Lower lobe of right lung (tissue), 2 donors: ENCODE data around the gene MREG. TPM values are rescaled to one million over a fixed set of nuclear protein-coding genes. Genes with fewer than 3 reads are reported as not detected.
"Not testable (repeated sequence)": the region's sequence is repeated elsewhere in the genome, so short reads cannot be mapped to it uniquely, and the experiment has no call there.

Experiments
- ATAC-seq, 2 donors: fragments of 200-7000 bp; cut with Tn5 transposase; one replicate each; pipeline ENCODE4 v1.9.1; 2020 to 2022; ENCODE audit warnings: mild to moderate bottlenecking in 2 of 2, moderate library complexity in 2 of 2
- DNase-seq: peaks from one replicate; pipeline ENCODE4 v3.0.0-alpha.2; 2020
- H3K27ac ChIP-seq: fragments of 200-600 bp; one replicate; pipeline ENCODE4 v1.8.0; 2022
- H3K27me3 ChIP-seq: fragments of 200-600 bp; one replicate; pipeline ENCODE4 v1.8.0; 2022; ENCODE audit warnings: low read depth
- H3K36me3 ChIP-seq: fragments of 200-600 bp; one replicate; pipeline ENCODE4 v1.8.0; 2022; ENCODE audit warnings: mild to moderate bottlenecking
- H3K4me1 ChIP-seq: fragments of 200-600 bp; one replicate; pipeline ENCODE4 v1.8.0; 2022
- H3K4me3 ChIP-seq: fragments of 200-600 bp; one replicate; pipeline ENCODE4 v1.8.0; 2022; ENCODE audit warnings: mild to moderate bottlenecking
- H3K9me3 ChIP-seq: fragments of 200-600 bp; one replicate; pipeline ENCODE4 v1.8.0; 2022
- intact Hi-C: fragments of 100-400 bp; cut with DNase I; formaldehyde crosslinking; loops from one replicate; pipeline ENCODE4 v1.11.0; 2022
- total RNA-seq: library from RNA; stranded (reverse); fragmentation: NEBNext Ultra II Directional; extraction: Animal tissue kit (Norgen Biotek cat#: 25700); gene quantifications from one replicate; pipeline ENCODE4 v1.2.1, GENCODE V29; 2021
- TF ChIP-seq, protein P1 (sequence below): fragments of 200-600 bp; IDR thresholded peaks from one replicate; pipeline ENCODE4 v1.8.0; 2022; ENCODE audit warnings: antibody characterized with exemption, mild to moderate bottlenecking
- donor health status: DM: no; HTN: yes; CAD: no; lungs with severe emphysema.

Gene MREG
- total RNA-seq, 1 donor from 2014 or later = 12.7 TPM

DNA sequence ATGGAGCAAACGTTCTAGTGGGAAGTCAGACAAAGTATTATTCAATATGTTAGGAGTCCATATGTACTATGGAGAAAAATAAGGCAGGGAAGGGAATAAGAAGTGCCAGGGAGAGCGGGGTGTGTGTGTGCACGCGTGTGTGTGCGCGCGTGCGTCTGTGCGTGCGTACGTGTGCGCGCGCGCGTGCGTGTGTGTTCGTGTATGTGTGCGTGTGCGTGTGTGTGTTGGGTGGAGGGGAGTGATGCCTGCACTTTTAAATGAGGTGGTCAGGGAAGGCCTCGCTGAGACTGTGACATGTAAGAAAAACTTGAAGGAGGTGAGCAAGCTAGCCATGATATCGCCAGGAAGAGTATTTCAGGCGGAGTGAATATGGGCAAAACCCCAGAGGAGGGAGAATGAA is 1.6 kb upstream of the MREG start:
- DNase-seq (no peak), ATAC-seq (no peak)
- H3K4me3 ChIP-seq = no peak overlapping the region
- no peaks in the 10 kb centered on the region for H3K27me3 ChIP-seq
- H3K4me1 ChIP-seq = peaks cover 25% of the 10 kb centered on the region
- H3K9me3 ChIP-seq = no peaks in the 10 kb centered on the region
- H3K36me3 ChIP-seq = no peaks in the 10 kb centered on the region
- TF ChIP-seq, protein P1, sequence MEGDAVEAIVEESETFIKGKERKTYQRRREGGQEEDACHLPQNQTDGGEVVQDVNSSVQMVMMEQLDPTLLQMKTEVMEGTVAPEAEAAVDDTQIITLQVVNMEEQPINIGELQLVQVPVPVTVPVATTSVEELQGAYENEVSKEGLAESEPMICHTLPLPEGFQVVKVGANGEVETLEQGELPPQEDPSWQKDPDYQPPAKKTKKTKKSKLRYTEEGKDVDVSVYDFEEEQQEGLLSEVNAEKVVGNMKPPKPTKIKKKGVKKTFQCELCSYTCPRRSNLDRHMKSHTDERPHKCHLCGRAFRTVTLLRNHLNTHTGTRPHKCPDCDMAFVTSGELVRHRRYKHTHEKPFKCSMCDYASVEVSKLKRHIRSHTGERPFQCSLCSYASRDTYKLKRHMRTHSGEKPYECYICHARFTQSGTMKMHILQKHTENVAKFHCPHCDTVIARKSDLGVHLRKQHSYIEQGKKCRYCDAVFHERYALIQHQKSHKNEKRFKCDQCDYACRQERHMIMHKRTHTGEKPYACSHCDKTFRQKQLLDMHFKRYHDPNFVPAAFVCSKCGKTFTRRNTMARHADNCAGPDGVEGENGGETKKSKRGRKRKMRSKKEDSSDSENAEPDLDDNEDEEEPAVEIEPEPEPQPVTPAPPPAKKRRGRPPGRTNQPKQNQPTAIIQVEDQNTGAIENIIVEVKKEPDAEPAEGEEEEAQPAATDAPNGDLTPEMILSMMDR = no peak
- intact Hi-C loops = no loop called here
- no peak overlapping the region for H3K27ac ChIP-seq

DNA sequence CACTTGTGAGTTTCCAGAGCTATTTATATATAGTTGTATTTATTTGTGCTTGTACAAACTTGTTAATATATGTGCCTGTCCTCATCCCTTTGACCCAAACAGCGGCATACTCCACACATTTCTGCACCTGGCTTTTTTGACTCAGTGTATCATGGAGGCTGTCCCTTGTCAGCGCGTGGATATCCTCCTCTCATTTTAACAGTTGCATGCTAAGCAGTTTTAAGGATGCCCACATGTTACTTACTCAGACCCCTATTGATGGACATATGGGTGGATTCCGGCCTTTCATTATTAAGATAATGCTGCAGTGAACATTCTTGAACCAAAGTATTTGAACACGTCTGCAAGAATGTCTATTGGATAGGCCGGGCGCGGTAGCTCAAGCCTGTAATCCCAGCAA is 655 bp upstream of the MREG start:
- no peak for ATAC-seq
- Histone ChIP-seq H3K27me3 (no peaks in the 10 kb centered on the region), H3K36me3 (no peaks in the 10 kb centered on the region), H3K27ac (no peak overlapping the region), H3K9me3 (no peaks in the 10 kb centered on the region), H3K4me1 (peaks cover 25% of the 10 kb centered on the region), H3K4me3 (peak overlapping the region; percentile 67)
- intact Hi-C loops = no loop called here
- no peak for DNase-seq
- TF ChIP-seq, protein P1 = no peak

DNA sequence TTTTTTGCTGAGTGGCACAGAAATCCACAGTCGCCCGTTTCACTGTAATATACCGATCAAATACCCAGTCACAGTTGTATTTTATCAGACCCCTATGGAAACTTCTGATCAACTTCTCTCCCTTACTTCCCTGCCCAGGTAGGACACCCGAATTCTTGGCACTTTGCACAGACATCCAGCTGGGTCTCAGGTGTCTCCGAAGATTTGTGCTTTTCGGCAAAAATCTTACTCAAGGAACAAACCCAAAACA is 596 bp downstream of the MREG start:
- TF ChIP-seq, protein P1 = no peak
- H3K4me3 ChIP-seq = peak overlapping the region; percentile 67
- intact Hi-C loops = no loop called here
- H3K9me3 ChIP-seq = no peaks in the 10 kb centered on the region
- H3K27me3 ChIP-seq = no peaks in the 10 kb centered on the region
- ATAC-seq (peak in 1 of 2 donors; percentile 2), DNase-seq (no peak)
- H3K27ac ChIP-seq = peak overlapping the region; percentile 87
- H3K4me1 ChIP-seq = peaks cover 25% of the 10 kb centered on the region
- no peaks in the 10 kb centered on the region for H3K36me3 ChIP-seq

DNA sequence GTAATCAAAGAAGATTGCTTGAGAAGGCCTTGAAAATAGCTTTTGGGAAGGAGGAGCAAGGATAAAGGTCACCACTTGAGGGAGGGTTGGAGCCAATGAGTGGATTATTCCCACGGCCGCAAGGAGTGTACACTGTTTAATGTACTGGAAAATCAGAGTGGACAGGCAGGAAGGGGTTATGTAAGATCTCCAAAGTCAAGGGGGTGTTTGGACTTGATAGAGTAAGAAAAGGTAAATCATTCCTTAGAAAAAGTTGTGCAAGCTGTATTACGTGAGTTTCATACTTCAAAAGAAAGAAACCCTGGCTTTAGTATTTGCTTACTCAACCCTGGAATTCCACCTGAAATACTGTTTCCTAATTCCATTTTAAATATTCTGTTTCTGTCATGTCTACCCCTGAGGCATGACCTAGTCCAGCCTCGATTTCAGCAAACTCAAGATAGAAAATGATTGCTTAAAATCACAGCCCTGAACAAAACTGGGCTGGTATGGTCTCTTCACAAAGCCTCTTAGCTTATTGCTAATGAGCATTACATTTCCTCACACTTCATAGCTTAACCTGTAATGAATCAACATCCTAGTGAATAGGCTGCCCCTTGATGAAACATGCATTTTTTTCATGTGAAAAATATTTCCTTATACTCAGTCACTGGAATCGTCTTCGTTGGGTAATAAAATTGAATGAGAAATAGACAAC is 1.1 kb downstream of the MREG start:
- Histone ChIP-seq H3K4me1 (peaks cover 25% of the 10 kb centered on the region), H3K4me3 (peak overlapping the region; percentile 67), H3K27me3 (no peaks in the 10 kb centered on the region), H3K9me3 (no peaks in the 10 kb centered on the region), H3K27ac (peak overlapping the region; percentile 87), H3K36me3 (no peaks in the 10 kb centered on the region)
- ATAC-seq (peak; percentile 85 to 92), DNase-seq (no peak)
- intact Hi-C loops = no loop called here
- TF ChIP-seq, protein P1 = no peak

DNA sequence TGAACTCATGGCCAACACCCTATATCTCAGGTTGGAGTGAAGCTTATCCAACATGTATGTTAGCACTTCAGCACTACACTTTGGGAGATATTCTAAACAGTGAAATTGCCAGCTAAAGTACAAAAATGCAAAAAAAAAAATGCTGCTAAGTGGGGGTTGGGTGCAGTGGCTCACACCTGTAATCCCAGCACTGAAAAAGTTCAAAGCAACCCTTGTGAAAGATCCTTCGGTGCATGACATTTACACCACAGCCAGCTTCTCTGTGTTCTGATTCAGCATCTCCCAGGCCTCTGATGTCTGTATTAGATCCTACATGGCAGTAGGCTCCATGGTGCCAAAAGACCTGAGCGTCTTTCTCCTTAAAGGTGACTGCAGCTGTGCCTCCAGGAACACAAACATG is 4.1 kb downstream of the MREG start:
- H3K9me3 ChIP-seq, H3K27ac ChIP-seq, intact Hi-C loops, H3K36me3 ChIP-seq, ATAC-seq, DNase-seq, H3K4me3 ChIP-seq, H3K27me3 ChIP-seq: not testable (repeated sequence)
- peaks cover 38% of the 10 kb centered on the region for H3K4me1 ChIP-seq

DNA sequence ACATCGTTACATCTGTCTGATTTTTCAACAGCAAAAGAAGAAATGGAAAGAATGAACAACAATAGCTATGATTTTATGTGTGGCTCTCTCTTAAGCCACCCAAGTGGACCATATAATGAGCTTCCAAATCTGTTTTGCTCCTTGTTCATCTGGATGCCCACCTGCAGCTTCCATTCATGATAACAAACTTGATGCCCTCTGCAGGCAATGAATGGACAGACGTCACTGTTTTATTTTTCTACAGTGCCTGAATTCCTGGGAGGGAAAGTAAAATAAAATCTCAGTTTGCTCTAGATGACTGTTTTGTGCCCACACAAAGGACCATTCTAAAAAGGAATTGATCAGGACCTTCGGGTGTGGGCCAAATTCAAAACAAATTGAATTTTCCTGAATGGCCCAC is 5.0 kb downstream of the MREG start:
- no peak for ATAC-seq
- no peaks in the 10 kb centered on the region for H3K27me3 ChIP-seq
- DNase-seq = no peak
- TF ChIP-seq, protein P1 = no peak
- no peak overlapping the region for H3K27ac ChIP-seq
- peaks cover 34% of the 10 kb centered on the region for H3K4me1 ChIP-seq
- H3K9me3 ChIP-seq = no peaks in the 10 kb centered on the region
- H3K4me3 ChIP-seq = no peak overlapping the region
- no peaks in the 10 kb centered on the region for H3K36me3 ChIP-seq
- intact Hi-C loops = no loop called here
